Dermis microvascular lymphatic vessel endothelial cell (primary cell): ENCODE measurements around the gene VDR. TPM values are rescaled to one million over a fixed set of nuclear protein-coding genes. Genes with fewer than 3 reads are reported as not detected.

Experiments
- DNase-seq, 2 donors: peaks; one replicate each; pipeline versions ENCODE4 v3.0.0 to v3.0.0-alpha.2; 2010; ENCODE audit warnings: low read depth in 2 of 2
- total RNA-seq: library from RNA; depleted of rRNA; stranded (reverse); fragments of >200 nt; gene quantifications from 2 replicates; pipeline ENCODE4 v1.2.1, GENCODE V29; 2014

Gene VDR
- total RNA-seq, 1 donor from 2014 or later: under 0.01 TPM

GRCh38 chr12:47799357-47799955, 105.3 kb downstream of the VDR start:
- DNase-seq: no peak

GRCh38 chr12:47798382-47798948, 106.3 kb downstream of the VDR start:
- no peak for DNase-seq

GRCh38 chr12:47797441-47797840, 107.4 kb downstream of the VDR start:
- DNase-seq: no peak

GRCh38 chr12:47795814-47796411, 108.9 kb downstream of the VDR start:
- DNase-seq: no peak

GRCh38 chr12:47795121-47795813, 109.5 kb downstream of the VDR start:
- DNase-seq: no peak

- DNase-seq: no peak
Observed at GRCh38 chr12:47794679-47795078, 110.1 kb downstream of the VDR start.

- no peak for DNase-seq
Observed at GRCh38 chr12:47793015-47793681, 111.6 kb downstream of the VDR start.

- DNase-seq: no peak
Observed at GRCh38 chr12:47791874-47792273, 112.9 kb downstream of the VDR start.

Other genes starting within 250 kb of the VDR start
- gene RPAP3, start 199.0 kb downstream of the VDR start, total RNA-seq: 7.0 and 7.7 TPM in 2 replicates
- under 0.01 TPM in 2 replicates for gene ENDOU, start 179.5 kb downstream of the VDR start, total RNA-seq
- gene RAPGEF3, start 146.1 kb downstream of the VDR start, total RNA-seq: 10.4 and 13.5 TPM in 2 replicates
- 9.2 and 9.5 TPM in 2 replicates for gene SLC48A1, start 131.8 kb downstream of the VDR start, total RNA-seq
- 28.8 and 43.6 TPM in 2 replicates for gene HDAC7, start 85.1 kb downstream of the VDR start, total RNA-seq
- gene TMEM106C, start 58.6 kb upstream of the VDR start, total RNA-seq: 54.6 and 68.0 TPM in 2 replicates
- gene COL2A1, start 99.5 kb upstream of the VDR start, total RNA-seq: not detected in 2 replicates
- 9.6 and 11.1 TPM in 2 replicates for gene SENP1, start 201.1 kb upstream of the VDR start, total RNA-seq
- 36.3 and 45.3 TPM in 2 replicates for gene PFKM, start 214.4 kb upstream of the VDR start, total RNA-seq